Glutamatergic neuron (in vitro differentiated cells): ENCODE results near the gene NPPA. TPM values are rescaled to one million over a fixed set of nuclear protein-coding genes. Genes with fewer than 3 reads are reported as not detected.

ENCODE experiments used
- DNase-seq: peaks from one replicate; pipeline ENCODE4 v3.0.0; 2022
- H3K27ac Mint-ChIP-seq: one replicate; pipeline ENCODE4 v1.8.0; 2020; ENCODE audit warnings: mild to moderate bottlenecking, mixed read lengths, inconsistent platforms; ENCODE audit not compliant: unreplicated experiment
- H3K27me3 Mint-ChIP-seq: one replicate; pipeline ENCODE4 v1.8.0; 2020; ENCODE audit warnings: mild to moderate bottlenecking, moderate library complexity, mixed read lengths, inconsistent platforms; ENCODE audit not compliant: unreplicated experiment
- H3K36me3 Mint-ChIP-seq: one replicate; pipeline ENCODE4 v1.8.0; 2020; ENCODE audit warnings: mild to moderate bottlenecking, mixed read lengths, inconsistent platforms; ENCODE audit not compliant: unreplicated experiment
- H3K4me1 Mint-ChIP-seq: one replicate; pipeline ENCODE4 v1.8.0; 2020; ENCODE audit warnings: mild to moderate bottlenecking, low read depth, mixed read lengths, inconsistent platforms; ENCODE audit not compliant: unreplicated experiment
- H3K4me3 Mint-ChIP-seq: one replicate; pipeline ENCODE4 v1.8.0; 2020; ENCODE audit warnings: mild to moderate bottlenecking, mixed read lengths, inconsistent platforms; ENCODE audit not compliant: unreplicated experiment
- H3K9me3 Mint-ChIP-seq: one replicate; pipeline ENCODE4 v1.8.0; 2020; ENCODE audit warnings: mild to moderate bottlenecking, moderate library complexity, mixed read lengths, inconsistent platforms; ENCODE audit not compliant: unreplicated experiment
- total RNA-seq: library from RNA; stranded (reverse); fragmentation: NEBNext Ultra II Directional; extraction: Animal tissue kit (Norgen Biotek cat#: 25700); gene quantifications from one replicate; pipeline ENCODE4 v1.2.1, GENCODE V29; 2021; ENCODE audit not compliant: unreplicated experiment
- TF ChIP-seq, protein P1 (sequence below): fragments of 200-600 bp; sonication (generic); IDR thresholded peaks from one replicate; pipeline ENCODE4 v1.5.0; 2021; ENCODE audit not compliant: partially characterized antibody, unreplicated experiment

Gene NPPA
- total RNA-seq, 1 donor from 2014 or later = not detected

DNA sequence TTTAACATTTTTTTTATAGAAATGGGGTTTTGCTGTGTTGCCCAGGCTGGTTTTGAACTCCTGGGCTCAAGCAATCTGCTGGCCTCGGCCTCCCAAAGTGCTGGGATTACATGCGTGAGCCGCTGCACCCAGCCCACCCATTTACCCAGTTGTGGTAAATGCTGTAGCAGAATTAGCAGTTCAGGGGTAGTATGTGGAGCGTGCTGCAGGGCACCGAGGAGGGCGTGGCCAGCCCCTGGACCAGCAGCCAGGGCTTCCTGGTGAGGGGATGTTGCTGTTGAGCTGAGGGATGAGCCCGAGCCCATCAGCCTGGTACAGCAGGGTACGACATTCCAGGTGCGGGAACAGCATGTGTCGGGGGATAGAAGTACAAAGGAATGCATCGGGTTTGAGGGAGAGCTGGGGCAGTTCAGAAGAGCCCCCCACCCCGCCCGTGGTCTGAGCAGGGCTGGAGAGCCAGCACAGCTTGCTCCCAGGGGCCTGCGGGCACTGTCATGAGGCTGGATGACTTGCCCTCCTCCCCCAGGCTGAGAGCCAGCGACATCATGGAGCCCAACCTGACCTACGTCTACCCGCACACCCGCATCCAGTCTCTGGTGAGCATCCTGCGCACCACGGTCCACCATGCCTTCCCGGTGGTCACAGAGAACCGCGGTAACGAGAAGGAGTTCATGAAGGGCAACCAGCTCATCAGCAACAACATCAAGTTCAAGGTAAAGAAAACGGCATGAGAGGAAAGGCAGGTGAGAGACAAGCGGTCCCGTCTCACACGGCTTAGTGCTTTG is 11.9 kb downstream of the NPPA start:
- Mint-ChIP-seq H3K9me3 (peaks cover 4% of the 10 kb centered on the region), H3K36me3 (peaks cover 5% of the 10 kb centered on the region), H3K27ac (peak overlapping the region; percentile 9), H3K4me1 (no peaks in the 10 kb centered on the region), H3K4me3 (no peak overlapping the region), H3K27me3 (peaks cover 8% of the 10 kb centered on the region)
- TF ChIP-seq, protein P1, sequence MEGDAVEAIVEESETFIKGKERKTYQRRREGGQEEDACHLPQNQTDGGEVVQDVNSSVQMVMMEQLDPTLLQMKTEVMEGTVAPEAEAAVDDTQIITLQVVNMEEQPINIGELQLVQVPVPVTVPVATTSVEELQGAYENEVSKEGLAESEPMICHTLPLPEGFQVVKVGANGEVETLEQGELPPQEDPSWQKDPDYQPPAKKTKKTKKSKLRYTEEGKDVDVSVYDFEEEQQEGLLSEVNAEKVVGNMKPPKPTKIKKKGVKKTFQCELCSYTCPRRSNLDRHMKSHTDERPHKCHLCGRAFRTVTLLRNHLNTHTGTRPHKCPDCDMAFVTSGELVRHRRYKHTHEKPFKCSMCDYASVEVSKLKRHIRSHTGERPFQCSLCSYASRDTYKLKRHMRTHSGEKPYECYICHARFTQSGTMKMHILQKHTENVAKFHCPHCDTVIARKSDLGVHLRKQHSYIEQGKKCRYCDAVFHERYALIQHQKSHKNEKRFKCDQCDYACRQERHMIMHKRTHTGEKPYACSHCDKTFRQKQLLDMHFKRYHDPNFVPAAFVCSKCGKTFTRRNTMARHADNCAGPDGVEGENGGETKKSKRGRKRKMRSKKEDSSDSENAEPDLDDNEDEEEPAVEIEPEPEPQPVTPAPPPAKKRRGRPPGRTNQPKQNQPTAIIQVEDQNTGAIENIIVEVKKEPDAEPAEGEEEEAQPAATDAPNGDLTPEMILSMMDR = no peak
- no peak for DNase-seq

DNA sequence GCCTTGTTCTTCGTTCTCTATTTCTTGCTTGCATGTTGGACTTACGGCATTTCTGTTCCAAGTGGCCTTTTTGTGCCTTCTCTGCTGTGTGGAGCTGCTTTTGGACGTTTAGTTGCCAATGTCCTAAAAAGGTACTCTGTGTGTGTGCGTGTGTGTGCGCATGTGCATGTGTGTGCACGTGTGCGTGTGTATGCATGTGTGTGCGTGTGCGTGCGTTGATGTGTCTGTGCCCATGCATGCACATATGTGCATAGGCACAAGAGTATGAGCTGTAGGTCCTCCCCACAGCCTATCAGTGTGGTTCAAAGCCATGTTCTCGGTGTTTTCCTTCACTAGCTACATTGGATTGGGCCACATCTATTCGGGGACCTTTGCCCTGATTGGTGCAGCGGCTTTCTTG is 13.7 kb downstream of the NPPA start:
- Mint-ChIP-seq H3K27ac (no peak overlapping the region), H3K4me3 (no peak overlapping the region), H3K36me3 (peaks cover 4% of the 10 kb centered on the region), H3K27me3 (peaks cover 5% of the 10 kb centered on the region), H3K4me1 (no peaks in the 10 kb centered on the region), H3K9me3 (peaks cover 3% of the 10 kb centered on the region)
- TF ChIP-seq, protein P1 = no peak
- DNase-seq = no peak

DNA sequence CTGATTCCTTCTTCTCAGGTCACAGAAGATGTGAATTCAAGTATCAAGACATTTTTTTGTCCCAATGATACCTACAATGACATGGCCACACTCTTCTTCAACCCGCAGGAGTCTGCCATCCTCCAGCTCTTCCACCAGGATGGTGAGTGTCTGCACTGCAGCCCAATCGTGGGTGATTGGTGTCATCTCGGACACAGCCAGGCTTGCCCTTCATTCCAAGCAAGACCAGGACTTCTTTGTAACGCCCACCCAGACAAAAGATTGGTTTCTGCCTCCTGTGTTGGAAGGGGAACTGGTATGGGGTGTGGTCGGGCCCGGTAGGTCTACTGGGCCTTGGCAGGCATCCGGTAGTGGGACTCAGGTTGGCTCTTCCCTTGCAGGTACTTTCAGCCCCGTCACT is 14.1 kb downstream of the NPPA start:
- Mint-ChIP-seq H3K4me3 (no peak overlapping the region), H3K27me3 (peaks cover 3% of the 10 kb centered on the region), H3K9me3 (peaks cover 1% of the 10 kb centered on the region), H3K36me3 (no peaks in the 10 kb centered on the region), H3K27ac (no peak overlapping the region), H3K4me1 (no peaks in the 10 kb centered on the region)
- TF ChIP-seq, protein P1 = no peak
- no peak for DNase-seq

DNA sequence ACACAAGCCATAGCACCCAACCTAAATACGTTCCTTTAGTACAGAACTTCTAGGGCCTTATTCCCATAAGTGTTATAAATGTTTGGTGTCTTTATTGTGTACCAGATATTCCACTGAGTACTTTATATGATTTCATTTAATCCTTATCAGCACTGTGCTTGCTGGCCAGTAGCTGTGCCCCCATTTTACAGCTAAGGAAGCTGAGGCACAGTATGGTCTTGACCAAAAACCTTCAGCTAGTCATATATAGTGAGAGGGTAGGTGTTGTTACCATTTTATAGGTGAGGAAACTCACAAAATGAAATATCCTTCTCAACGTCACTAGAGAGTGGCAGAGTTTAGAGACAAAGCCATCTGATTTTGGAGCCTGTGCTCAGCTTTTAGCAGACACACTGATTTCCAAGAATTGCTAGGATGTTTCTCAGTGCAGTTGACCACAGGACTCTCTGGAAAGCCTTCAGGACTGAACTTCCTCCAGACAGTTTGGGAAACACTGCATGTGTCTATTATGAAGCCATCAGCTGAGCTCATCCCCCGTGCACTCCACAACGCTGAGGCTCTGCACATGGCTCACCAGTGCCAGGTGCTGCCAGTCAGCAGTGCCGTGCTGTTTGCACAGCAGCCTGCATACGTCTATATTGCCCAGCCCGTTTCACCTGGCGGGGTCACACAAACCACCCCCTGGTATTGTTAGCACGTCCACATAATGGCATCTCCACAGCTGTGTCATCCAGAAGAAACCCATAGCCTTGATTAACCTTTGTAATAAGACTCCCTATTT is 15.4 kb downstream of the NPPA start:
- Mint-ChIP-seq H3K36me3 (no peaks in the 10 kb centered on the region), H3K27ac (no peak overlapping the region), H3K4me1 (no peaks in the 10 kb centered on the region), H3K4me3 (no peak overlapping the region), H3K9me3 (no peaks in the 10 kb centered on the region), H3K27me3 (peaks cover 6% of the 10 kb centered on the region)
- no peak for DNase-seq
- TF ChIP-seq, protein P1 = no peak

DNA sequence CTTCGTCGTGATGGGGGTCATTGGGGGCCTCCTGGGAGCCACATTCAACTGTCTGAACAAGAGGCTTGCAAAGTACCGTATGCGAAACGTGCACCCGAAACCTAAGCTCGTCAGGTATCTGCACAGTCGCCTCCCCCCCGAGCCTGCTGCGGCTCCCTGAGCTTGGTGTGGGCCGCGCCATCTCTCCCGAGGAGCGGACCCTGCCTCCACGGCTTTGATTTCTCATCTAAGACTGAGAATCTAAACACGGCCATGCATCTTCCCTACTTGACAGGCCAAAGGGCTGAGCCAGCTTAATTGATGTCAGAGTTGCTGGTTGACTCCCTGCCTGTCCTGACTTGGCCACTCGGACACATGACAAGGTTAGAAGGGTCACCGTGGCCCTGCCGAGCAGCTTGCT is 19.1 kb downstream of the NPPA start:
- TF ChIP-seq, protein P1 = no peak
- Mint-ChIP-seq H3K4me1 (no peaks in the 10 kb centered on the region), H3K36me3 (no peaks in the 10 kb centered on the region), H3K27ac (no peak overlapping the region), H3K4me3 (no peak overlapping the region), H3K9me3 (no peaks in the 10 kb centered on the region), H3K27me3 (peaks cover 2% of the 10 kb centered on the region)
- no peak for DNase-seq
